GM12865 (cell line): ENCODE results near the gene HPS1.

Source experiments
- DNase-seq: peaks from one replicate; pipeline ENCODE4 v3.0.0; 2010; ENCODE audit warnings: low read depth
- H3K4me3 ChIP-seq: 2 replicates; pipeline ENCODE4 v1.5.1; 2011; ENCODE audit warnings: mild to moderate bottlenecking, low read depth, low read length, control low read depth
- TF ChIP-seq, protein P1 (sequence below): IDR thresholded peaks from 2 replicates; pipeline ENCODE4 v1.5.1; 2011; ENCODE audit warnings: low read length, control low read depth, low read depth, inconsistent platforms; ENCODE audit not compliant: insufficient read depth; ENCODE audit errors: missing control alignments

The HPS1 gene

DNA sequence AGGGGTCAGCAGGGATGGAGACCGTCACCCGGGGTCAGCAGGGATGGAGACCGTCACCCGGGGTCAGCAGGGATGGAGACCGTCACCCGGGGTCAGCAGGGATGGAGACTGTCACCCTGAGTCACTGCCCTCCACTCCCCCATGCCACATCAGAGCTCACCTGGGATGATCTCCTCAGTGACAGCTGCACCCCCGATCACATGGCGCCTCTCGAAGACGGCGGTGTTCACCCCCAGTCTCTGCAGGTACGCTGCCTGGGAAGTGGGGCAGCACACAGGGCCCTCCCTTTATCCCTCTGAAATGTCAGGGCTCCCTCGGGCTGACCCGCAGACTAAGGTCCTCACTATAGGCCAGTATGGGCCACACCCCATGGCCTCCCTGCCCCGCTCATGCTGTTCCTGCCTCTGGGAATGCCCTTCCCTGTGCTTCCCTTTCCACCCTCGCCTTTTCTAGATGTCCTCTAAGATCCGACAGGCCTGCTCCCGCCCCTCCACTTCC lies 38.9 kb downstream of the HPS1 start:
- no peak for DNase-seq
- TF ChIP-seq, protein P1, sequence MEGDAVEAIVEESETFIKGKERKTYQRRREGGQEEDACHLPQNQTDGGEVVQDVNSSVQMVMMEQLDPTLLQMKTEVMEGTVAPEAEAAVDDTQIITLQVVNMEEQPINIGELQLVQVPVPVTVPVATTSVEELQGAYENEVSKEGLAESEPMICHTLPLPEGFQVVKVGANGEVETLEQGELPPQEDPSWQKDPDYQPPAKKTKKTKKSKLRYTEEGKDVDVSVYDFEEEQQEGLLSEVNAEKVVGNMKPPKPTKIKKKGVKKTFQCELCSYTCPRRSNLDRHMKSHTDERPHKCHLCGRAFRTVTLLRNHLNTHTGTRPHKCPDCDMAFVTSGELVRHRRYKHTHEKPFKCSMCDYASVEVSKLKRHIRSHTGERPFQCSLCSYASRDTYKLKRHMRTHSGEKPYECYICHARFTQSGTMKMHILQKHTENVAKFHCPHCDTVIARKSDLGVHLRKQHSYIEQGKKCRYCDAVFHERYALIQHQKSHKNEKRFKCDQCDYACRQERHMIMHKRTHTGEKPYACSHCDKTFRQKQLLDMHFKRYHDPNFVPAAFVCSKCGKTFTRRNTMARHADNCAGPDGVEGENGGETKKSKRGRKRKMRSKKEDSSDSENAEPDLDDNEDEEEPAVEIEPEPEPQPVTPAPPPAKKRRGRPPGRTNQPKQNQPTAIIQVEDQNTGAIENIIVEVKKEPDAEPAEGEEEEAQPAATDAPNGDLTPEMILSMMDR = no peak
- H3K4me3 ChIP-seq = no peak overlapping the region

DNA sequence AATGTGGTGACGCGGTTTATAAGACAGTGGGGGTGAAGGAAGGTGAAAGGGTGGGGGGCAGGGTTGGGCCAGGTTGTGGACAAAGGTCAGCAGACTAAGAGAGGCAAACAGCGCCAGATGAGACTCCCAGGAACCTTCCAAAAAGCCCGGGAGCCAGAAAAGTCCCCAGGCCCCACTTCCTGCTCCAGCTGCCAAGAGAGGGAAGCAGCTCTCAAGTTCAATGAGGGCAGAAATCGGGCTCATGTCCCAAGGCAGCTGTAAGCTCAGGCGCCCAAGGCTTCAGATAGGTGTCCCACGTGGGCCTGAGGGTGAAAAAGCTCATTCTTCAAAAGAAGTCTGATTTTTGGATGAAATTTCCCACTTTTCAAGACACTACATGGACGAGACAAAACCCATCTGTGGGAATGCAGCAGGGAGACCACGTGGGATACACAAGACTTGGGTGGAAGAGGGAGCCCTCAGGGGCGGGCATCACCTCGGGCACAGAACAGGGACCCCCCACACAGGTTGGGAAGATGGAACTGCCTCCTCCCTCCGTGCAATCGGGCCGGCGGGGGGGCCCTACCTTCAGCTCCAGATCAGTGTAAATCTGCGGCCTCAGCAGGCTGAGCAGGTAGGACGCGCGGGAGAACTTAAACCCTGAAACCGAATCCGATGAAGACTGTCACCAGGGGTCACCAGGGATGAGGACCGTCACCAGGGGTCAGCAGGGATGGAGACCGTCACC lies 39.6 kb downstream of the HPS1 start:
- DNase-seq = no peak
- H3K4me3 ChIP-seq = no peak overlapping the region
- TF ChIP-seq, protein P1 = no peak

DNA sequence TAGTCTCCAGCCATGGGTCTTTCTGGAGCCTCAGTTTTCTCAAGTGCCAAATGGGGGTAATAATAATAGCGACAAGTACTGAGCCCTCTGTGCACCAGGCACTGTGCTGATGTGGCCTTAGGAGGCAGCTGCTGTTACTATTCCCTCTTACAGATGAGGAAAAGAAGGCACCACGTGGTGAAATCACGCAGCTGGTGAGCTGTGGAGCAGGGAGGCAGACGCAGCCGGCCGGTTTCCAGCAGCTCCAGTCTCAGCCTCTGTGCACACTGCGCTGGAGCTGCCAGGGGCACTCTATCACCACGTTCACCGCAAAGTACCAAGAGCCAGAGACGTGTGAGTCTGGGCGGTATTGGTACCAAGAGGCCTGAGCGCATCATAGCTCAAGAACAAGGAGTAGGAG lies 41.3 kb downstream of the HPS1 start:
- no peak for DNase-seq
- no peak overlapping the region for H3K4me3 ChIP-seq
- TF ChIP-seq, protein P1 = no peak

DNA sequence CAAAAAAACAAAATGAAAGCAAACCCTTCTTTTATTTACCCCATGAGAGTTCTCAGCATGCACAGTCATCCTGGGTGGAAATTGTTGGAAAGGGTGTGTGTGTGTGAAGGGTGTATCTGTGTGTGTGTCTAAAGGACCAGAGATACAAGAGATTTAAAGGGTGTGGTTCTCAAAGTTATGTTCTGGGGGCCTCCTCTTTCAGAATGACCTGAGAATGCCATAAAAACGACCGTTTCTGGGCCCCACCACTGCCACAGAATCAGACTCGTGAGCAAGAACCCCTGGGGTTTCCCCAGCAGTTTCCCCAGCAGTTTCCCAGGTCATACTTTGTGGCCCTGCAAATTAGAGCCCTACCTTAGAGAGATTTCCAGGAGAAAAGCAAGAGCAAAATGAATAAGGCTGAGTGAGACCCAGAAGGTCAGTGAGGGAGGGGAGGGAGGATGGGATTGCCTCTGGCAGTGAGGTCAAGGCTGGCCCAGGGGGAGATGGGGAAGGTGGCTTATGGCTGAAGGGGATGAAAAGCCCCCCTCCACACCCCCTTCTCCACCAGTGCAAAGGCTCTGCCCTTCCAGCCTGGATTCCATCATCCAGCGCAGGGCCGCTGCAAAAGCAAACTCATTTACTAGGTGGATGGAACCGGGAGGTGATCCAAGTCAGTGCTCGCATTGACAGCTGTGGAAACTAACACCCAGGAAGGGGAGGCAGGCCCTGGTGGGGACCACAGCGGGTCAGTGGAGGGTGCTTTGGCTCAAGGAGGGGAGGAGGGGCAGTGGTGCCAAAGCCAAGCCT lies 42.0 kb downstream of the HPS1 start:
- peak; percentile 76 for DNase-seq
- TF ChIP-seq, protein P1 = no peak
- H3K4me3 ChIP-seq = peak overlapping the region; percentile 43

DNA sequence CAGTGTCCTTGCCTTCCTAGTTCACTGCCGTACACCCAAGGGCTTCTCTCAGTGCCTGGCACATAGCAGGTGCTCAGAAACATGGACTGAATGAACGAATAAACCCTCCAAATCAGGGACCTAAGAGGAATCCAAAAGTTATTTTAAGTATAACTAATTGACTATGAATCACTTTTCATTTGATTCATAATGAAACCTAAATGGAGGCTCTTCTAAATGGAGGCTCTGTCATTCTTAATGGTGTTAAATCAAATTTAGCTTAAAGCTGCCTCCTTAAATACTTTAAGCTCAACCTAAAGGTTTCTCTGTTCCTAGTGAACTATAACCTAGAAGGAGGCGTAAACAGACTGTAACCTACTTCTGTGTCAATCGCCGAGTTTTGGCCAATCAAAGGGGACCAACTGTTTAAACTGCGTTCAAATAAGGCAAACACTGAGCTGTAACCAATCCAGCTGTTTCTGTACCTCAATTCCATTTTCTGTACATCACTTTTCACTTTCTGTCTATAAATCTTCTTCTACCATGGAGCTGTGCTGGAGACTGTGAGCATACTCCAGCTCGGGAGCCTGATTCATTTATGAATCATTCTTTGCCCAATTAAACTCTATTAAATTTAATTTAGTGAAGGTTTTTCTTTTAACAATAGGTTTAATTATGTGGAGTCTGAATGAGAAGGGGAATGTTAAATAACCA lies 42.8 kb downstream of the HPS1 start:
- TF ChIP-seq, protein P1 = no peak
- DNase-seq = peak; percentile 77
- peak overlapping the region; percentile 43 for H3K4me3 ChIP-seq

DNA sequence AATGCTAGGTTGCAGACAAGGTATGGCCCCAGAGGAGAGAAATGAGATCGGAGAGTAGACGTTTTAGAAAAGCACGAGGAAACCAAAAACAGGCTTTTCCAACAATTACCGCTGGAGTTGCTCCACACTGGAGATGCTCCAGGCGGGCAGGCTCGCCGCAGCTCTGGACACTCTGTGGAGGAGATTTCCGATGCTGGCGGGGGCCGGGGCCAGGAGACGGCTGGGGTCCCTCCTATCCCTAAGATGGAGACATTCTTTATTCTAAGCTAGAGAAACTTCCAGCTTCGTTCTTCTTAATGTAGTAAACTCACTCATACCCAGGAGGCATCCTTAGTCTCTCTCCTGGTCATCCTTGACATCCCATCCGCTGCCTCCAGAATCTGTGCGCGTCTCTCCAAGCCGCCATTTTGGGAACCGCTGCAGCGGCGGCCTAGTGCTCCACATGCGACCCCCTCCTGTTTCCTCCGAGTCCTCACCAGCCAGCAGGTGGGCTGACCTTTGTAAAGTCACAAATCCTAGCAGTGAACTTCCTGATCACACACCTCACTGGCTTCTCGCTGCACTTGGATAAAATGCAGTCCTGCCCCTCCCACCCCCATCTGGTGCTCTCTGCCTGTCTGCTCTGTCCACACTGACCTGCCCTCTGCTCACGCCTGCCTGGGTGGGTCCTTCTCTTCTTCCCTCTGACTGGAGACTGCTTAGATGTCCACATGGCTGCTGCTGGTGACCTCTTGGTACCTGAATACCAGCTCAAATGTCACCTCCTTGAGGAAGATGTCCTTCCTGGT lies 43.6 kb downstream of the HPS1 start:
- DNase-seq = no peak
- TF ChIP-seq, protein P1 = no peak
- no peak overlapping the region for H3K4me3 ChIP-seq
